NCI-H1436 (cell line): ENCODE measurements around the gene ATP1A1.

Source experiments
- DNase-seq: peaks from one replicate; lab custom pipeline; 2025; lab: John Stamatoyannopoulos, UW

The ATP1A1 gene

DNA sequence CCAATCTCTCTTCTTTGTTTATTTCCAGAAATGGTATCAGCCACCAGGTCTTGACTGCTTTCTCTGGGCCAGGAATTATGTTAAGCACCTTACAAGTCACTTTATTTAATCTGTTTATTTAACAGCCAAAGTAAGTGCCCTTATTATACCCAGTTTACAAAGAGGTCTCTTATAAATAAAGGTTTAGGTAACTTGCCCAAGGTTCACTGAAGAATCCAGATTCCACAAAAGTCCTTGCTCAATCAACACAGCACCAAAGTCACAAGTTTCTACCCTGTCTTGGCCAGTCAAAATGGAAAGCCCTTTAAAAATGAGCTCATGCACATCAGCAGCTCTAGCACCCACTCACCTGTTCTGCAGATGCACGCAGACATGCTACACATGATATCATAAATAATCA lies 28.0 kb upstream of the ATP1A1 start:
- no peak for DNase-seq

DNA sequence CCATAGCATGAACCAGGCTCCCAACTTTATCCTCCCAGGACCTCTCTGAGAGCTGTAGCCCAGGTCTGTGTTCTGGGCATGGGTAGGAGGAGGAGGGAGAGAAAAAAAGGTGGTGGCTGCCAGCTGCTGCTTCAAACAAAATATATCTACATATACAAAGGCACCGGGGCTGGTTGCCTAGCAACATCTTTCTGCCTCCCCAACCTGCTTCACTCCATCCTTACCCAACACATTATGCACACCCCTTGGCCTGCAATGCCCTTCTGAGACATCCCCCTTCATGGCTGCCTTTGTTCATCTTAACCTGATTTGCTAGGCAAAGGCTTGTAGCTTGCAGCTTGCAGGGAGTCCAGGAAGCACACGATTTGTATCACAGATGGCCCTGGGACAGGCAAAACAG lies 27.2 kb upstream of the ATP1A1 start:
- DNase-seq: peak; percentile 61

DNA sequence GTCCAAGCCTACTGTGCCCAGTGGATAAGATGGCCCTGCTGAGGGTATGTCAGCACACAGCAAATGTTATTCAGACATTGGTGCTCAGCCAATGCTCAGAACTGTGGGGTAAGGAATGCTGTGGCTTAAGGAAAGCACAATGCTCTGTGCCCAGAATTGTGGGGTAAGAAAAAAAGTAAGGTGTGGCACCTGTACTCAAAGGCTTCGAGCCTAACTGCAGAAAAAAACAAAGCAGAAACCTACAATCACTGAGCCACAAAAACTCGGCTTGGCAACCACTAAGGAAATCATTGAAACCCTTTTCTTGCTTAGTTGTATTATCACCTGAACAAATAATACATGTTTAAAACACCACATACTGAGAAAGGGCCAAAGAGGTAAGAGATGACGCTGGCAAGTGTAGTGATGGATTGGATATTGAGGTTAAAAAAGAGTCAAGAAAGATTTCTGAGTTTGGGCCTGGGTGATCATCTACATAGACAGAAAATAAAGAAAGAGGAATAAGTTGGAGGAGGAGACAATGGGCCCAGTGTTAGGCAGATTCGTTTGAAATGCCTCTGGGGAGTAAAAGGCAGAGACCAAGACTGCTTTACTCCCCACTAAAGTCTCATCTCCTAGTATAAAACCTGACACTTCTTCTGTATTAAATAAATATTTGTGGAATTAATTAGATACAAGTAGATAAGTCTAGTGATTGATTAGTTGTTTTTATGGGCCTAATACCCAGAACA lies 25.9 kb upstream of the ATP1A1 start:
- DNase-seq: no peak

DNA sequence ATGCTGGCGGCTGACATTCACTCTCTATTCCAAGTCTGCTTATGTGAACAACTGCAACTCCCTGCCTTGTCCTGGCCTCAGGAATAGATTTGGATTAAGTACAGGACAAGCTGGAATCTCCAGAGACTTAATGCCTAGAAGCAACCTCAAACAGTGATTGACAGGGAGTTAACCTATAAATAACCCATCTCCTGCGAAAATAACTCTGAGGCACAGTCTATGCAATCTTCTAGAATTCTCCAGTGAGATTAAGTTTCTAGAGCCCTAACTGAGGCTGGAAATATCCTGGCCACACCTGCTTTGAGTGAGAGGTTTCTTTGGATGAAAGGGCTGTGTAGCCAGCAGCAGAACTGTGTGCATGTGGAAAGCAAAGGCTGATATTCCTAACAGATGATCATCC lies 25.3 kb upstream of the ATP1A1 start:
- no peak for DNase-seq

DNA sequence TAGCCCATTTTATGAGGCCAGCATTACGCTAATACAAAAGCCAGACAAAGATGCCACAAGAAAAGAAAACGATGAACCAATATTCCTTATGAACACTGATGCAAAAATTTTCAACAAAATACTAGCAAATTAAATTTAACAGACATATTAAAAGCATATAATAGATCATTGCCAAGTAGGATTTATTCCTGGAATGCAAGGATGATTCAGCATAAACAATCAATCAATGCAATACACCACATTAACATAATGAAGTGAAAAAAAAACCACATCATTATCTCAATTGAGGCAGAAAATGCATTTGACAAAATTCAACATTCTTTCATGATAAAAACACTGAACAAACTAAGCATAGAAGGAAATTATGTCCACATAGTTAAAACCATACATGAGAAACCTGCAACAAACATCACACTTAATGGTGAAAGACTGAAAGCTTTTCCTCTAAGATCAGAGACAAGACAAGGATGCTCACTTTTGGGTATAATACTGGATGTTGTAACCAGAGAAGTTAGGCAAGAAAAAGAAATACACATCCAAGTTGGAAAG lies 22.9 kb upstream of the ATP1A1 start:
- DNase-seq: no peak

DNA sequence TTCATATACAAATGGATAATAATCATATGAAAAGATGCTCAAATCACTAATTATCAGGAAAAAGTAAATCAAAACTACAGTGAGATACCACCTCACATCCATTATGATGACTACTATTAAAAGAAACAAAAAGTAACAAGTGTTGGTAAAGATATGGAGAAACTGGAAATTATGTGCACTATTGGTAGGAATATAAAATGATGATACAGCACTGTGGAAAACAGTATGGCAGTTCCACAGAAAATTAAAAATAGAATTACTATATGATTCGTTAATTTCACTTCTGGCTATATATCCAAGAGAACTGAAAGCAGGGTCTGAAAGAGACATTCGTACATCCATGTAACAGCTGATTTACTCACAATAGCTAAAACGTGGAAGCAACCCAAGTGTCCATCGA lies 21.1 kb upstream of the ATP1A1 start:
- no peak for DNase-seq

DNA sequence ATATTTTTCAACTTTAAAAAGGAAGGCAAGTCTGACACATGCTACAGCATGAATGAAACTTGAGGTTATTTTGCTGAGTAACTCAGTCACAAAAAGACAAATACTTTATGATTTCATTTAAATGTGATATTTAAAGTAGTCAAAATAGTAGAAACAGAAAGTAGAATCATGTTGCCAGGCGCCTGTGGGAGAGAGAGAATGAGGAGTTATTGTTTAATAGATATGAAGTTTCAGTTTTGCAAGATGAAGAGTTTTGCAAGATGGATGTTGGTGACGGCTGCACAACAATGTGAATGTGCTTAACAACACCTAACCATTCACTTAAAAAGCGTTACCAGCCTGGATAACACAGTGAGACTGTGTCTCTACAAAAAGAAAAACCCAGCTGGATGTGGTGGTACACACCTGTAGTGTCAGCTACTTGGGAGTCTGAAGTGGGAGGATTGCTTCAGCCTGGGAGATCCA lies 20.7 kb upstream of the ATP1A1 start:
- no peak for DNase-seq

DNA sequence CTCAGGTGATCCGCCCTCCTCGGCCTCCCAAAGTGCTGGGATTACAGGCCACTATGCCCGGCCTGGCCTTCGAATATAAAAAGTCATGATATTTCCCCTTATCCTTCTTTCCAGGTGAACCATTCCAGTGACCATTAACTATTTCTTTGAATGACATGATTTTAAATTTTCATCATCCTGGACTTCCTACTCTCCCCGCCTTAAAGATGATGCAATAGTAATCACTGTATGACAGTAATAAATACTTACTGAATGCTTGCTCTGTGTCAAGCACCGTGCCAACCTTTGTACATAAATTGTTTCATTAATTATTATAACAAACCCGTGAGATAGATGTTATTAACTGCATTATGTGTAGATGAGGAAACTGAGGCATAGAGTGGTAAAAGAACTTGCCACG lies 19.9 kb upstream of the ATP1A1 start:
- DNase-seq: no peak

DNA sequence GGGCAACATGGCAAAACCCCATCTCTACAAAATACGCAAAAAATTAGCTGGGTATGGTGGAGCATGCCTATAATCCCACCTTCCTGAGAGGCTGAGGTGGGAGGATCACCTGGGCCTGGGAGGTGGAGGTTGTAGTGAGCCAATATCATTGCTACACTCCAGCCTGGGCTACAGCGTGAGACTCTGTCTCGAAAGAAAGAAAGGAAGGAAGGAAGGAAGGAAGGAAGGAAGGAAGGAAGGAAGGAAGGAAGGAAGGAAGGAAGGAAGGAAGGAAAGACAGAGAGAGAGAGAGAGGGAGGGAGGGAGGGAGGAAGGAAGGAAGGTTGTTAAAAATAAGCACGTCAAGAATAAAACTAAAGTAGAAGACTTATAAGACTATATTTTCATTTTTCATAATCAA lies 17.0 kb upstream of the ATP1A1 start:
- DNase-seq: no peak

DNA sequence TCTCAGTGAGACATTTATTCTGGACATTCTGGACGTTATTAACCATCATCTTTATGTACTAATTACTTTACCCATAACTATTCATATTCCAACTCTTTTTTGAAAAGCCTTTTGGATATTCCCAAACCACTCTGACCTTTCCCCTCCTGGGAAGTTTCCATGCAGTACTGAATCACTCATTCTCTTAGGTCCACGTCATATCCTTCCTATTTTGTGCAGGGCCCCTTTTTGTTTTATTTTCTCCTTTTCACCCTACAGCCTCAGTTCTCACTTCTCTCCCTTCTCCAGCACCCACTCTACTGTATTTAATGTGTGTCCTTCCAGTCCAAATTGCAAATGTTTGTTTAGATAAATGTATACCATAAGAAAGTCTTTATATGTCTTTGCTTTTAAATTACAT lies 16.4 kb upstream of the ATP1A1 start:
- no peak for DNase-seq

DNA sequence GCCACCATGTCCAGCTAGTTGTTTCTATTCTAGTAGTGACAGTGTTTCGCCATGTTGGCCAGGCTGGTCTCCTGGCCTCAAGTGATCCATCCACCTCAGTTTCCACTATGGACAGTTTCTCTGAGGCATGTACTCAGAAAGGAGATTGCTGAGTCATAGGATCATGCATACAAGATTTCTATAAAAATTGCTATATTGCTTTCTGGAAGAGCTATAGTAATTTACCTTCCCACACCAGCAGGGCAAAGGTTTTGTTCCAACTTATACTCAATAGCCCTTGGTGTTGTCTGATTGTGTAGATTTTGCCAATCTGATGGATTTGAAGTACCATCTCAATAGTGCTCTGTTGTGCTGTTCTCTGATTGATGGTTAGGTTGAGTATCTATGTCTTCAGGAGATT lies 15.6 kb upstream of the ATP1A1 start:
- no peak for DNase-seq

DNA sequence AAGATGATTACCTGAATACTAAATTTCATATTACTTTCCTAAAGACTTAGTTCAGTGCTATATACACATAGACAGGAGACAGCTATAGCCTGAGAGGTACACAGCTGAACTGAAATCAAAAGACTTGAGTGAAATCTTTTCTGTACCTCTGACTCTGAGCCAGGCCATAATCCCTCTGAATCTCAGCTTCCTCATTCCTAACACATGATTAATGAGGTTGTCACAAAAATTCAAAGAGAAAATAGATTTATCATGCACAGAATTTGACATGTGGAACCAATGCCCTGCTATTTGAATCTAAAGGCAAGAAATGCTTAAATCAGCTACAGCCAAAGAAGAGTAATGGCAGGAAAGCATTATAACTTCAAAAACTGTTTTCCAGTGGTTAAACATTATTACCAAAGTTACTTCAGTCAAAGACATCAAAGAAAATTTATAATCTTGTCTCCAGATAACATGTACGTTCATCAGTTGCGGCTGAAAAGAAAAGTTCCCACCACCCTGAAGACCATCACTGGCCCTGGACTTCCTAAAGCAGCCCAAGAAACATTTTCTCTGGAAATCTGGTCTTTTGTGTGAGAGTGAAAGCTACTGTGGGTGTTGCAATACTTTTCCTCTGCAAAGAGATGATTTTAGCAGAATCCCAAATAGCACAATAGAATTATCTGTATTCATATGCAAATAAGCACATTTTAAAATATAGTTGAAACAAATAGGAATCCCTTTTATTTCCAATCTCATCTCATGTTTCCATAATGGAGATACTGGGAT lies 13.8 kb upstream of the ATP1A1 start:
- DNase-seq: no peak

DNA sequence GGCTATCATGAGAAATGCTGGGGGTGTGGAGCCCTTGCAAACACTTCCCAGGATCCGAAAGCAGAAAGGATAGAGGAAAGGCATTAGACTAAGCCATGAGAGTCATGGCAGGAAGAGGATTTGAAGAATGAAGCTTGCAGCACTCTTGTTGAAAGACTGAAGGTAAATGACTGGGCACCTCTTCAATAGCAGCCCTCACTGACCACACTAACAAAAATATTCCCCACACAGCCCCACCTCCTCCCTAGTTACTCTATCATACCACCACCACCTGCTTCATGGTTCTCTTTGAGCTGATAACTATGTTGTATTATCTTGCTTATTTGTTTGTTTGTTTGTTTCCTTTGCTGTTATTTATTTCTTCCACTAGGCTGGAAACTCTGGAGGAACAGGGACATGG lies 13.2 kb upstream of the ATP1A1 start:
- DNase-seq: no peak

DNA sequence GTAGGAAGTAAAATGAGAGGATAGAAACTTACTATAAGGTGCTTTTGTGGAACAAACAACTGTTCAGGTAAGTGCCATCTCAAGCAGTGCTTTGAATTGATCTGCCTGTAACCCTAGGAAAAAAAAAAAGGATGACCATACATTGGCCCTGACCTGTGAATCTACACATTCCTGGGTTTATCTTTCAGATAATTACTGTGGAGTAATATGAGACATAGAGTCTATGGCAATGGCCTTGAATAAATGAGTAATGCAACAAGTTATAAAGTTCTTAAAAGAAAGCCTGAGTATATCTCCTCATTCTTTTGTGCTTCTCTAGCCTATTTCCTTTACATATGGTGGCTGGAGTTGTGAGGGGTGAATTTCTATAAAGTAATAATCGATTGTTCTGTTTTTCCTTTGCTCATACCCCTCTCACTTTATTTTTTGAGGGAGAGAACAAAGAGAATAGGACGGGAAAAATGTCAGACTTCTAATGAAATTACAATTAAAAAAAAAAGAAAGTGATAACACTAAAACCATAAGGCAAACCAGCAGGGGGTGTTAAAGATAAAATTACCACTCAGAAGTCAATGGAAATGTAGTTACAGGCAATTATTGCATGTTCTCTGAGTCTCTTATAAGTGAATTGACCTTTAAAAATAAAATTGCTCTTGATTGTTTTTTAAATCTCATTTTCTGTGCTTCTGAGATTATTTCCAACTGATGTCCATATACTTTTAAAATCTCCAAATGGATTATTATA lies 12.4 kb upstream of the ATP1A1 start:
- no peak for DNase-seq

DNA sequence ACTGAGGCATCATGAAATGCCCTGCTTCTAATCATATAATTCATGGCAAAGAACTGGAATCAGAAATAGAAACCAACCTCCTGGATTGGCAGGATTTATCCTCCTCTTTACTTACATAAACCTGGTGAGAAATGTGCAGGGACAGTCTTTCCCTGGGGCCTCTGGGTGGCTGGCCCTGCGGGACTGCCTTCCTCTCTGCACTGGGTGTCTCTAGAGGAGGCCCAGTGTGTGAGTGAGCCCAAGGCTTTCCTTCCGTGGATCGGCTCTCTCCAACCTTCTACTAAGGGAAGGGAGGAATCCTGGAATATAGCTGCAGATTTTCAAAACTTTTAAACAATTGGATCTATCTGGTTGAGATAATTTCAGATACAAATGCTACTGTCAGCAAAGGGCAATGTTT lies 11.4 kb upstream of the ATP1A1 start:
- no peak for DNase-seq

DNA sequence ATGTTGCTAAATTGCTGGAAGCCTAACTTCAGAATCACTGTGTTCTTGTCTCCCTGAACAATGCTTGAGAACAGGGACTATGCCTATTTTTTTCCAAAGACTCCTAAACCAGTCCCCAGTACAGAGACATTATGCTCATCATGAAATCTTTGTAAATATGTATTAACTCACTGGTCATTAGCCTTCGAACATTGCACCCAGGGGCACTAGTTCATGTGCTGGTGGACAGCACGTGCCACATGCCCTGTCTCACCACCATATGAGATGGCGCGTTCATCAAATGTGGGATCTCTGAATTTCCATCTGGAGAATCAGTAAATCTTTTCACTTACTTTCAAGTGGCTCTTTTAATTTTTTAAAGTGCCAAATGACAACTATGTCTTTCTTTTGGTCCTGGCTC lies 11.0 kb upstream of the ATP1A1 start:
- no peak for DNase-seq

DNA sequence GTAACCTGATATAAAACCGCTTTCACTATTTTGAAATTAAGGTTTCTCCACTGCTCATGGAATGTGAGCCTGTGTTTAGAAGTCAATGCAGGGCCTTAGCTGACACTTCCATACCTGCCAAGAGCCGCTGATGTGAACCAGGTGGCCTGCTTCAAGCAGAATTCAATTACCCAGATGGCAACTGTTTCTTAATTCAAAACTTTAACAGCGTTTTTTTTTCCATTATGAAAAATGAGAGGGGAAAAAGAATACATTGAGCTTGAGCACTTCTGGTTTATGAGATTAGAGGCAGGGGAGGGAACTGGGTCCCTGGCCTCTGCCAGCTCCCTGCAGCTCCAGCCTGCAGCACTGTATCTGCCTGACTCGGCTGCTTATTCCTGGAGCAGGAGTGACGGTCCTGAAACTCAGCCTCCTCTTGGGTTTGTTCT lies 7.7 kb upstream of the ATP1A1 start:
- no peak for DNase-seq

DNA sequence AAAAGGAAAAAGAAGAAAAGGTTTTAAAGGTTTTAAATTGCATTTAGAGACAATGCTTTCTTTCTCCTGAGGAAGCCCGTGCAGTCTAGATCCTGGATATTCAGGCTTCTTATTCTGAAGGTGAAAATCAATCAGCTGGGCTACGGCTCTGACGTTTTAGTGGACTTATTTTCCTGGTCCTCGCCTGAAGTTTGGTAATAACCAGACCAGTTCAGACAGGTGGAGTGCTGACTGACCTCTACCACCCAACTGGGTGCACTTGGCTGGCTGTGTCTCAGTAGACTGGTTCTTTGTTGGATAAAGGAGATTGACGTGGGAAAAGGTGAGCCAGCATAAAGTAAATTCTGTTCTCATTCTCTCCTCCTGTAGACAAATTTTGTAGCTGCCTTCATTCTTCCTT lies 7.2 kb upstream of the ATP1A1 start:
- DNase-seq: no peak

DNA sequence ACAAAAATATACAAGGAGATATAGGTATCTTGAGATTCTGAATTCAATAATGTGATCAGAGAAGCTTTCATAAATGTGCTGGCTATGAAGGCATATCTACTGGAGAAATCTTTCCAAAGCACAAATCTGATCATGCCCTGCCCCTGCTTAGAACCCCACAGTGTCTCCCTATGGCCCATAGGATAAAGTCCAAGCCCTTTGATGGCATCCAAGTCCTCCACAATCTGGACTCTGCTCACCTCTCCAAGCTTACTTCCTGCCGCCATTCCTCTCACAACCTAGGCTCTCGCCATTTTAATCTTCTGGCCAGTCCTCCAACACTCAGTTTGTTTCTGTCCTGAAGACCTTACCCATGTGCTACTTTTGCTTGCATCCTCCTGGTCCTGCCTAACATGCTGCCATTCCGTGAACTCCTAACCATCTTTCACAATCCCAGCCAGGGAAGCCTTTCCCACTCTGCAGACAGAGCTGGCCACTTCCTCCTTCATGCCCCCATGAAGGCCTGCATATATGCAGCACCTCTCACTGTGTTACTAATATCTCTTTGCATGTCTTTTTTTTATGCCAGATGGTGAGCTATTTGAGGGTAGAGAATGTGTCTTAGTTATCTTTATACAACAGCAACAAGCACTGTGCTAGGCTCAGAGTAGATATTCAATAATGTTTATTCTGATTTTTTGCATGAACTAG lies 5.6 kb upstream of the ATP1A1 start:
- DNase-seq: no peak

DNA sequence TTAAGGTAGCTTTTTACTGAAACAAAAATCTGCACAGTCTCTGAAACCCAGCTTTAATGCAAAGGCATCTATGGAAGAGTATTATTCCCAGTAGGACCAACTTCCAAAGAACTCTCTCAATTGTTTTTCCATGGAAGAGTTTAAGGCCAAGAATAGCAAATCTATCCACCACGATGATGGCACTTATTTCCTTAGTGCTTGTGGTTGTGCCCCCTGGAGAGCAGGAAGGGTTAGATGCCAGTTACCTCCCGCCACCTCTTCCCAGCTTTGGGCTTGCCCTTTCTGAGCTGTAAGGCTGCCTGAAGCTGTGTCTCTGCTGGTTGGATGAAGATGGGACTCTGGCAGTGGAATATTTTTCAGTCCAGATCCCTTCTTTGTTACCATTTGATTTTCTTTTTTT lies 4.8 kb upstream of the ATP1A1 start:
- DNase-seq: no peak

DNA sequence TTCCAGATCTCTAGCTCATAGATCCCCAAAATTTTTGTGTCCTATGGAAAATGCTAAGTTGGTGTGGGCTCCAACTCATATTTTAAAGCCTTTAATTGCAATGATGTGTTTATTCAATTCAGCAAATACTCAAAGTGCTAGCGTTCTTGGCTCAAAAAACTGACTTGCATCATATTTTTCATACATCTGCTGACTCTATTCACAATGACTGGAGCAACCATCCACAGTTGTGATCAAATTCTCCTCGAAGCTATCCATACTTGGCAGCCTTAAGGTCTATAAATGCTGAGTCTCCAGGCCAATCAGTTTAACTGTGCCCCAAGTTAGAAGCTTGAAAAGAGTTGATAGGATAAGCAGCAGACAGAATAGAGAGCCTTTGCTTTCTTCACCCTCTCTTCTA lies 2.9 kb upstream of the ATP1A1 start:
- DNase-seq: no peak

DNA sequence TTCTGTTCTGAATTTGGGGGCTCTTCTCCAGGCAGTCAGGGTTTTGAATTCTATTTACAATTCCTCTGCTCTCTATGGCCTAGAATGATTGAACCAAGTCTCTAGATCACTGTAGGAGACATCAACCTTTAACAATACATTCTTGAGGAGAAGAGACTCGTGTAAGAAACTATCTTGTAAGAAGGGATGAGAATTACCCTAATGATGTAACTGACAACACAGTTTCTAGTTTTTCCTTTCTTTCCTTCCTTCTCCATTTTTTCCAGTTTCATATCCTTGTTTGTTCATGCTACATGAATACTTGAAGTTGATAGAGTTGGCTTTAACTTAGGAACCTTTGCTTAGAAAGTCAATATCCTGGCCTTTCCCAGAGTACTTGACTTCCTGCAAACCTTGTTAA lies 1.3 kb upstream of the ATP1A1 start:
- DNase-seq: no peak
